HEK293 (cell line): ENCODE results near the gene HES2.

Experiments
- CTCF ChIA-PET: fragments of 350-600 bp; formaldehyde crosslinking; extraction: SDS; loops from one replicate; lab custom pipeline; 2021; ENCODE audit warnings: antibody characterized with exemption; lab: Yijun Ruan, JAX
- POLR2A ChIA-PET: fragments of 300-600 bp; formaldehyde crosslinking; extraction: SDS; loops from one replicate; lab custom pipeline; 2020; ENCODE audit warnings: antibody characterized with exemption, inconsistent platforms; lab: Yijun Ruan, JAX
- H3K27ac ChIP-seq: fragments of 200-500 bp; sonication (Bioruptor generic); 2 replicates; pipeline ENCODE4 v1.5.1; 2014; ENCODE audit warnings: low read depth, low read length, control low read depth, inconsistent platforms; ENCODE audit errors: extremely low read depth
- H3K36me3 ChIP-seq, 2 experiments: fragments of 200-500 bp in 1 of 2; sonication (Bioruptor generic) in 1 of 2; 1 replicate in 1 of 2; 2 replicates in 1 of 2; pipeline ENCODE4 v1.5.1; 2014 to 2017; ENCODE audit warnings: inconsistent platforms in 2 of 2, low read length in 2 of 2; ENCODE audit not compliant: control insufficient read depth in 2 of 2, insufficient read depth in 1 of 2
- H3K4me1 ChIP-seq: fragments of 200-500 bp; sonication (Bioruptor generic); 2 replicates; pipeline ENCODE4 v1.5.1; 2014; ENCODE audit warnings: mild to moderate bottlenecking, low read length, inconsistent platforms; ENCODE audit not compliant: control insufficient read depth, insufficient read depth
- H3K4me3 ChIP-seq: 2 replicates; pipeline ENCODE4 v1.5.1; 2011; ENCODE audit warnings: low read depth, mild to moderate bottlenecking, control low read depth, low read length, moderate library complexity
- H3K9me3 ChIP-seq: fragments of 200-500 bp; sonication (Bioruptor generic); 2 replicates; pipeline ENCODE4 v1.5.1; 2014; ENCODE audit warnings: low read depth, low read length, inconsistent platforms; ENCODE audit not compliant: control insufficient read depth, insufficient read depth
- EGR2 ChIP-seq: fragments of 450-650 bp; formaldehyde crosslinking; IDR thresholded peaks from 2 replicates; pipeline ENCODE4 v1.5.1; 2016; ENCODE audit warnings: low read depth, missing biosample characterization, missing genetic modification characterization
- KLF7 ChIP-seq: fragments of 450-650 bp; formaldehyde crosslinking; IDR thresholded peaks from 2 replicates; pipeline ENCODE4 v1.5.1; 2016; ENCODE audit warnings: missing biosample characterization, missing genetic modification characterization, borderline replicate concordance
- OSR2 ChIP-seq: fragments of 450-650 bp; formaldehyde crosslinking; IDR thresholded peaks from 2 replicates; pipeline ENCODE4 v1.5.1; 2016; ENCODE audit warnings: missing biosample characterization, missing genetic modification characterization
- SP3 ChIP-seq: fragments of 450-650 bp; formaldehyde crosslinking; IDR thresholded peaks from 2 replicates; pipeline ENCODE4 v1.5.1; 2016; ENCODE audit warnings: missing biosample characterization, missing genetic modification characterization
- YY2 ChIP-seq: fragments of 450-650 bp; formaldehyde crosslinking; IDR thresholded peaks from 2 replicates; pipeline ENCODE4 v1.5.1; 2016; ENCODE audit warnings: missing biosample characterization, missing genetic modification characterization
- ZBTB8A ChIP-seq: fragments of 450-650 bp; formaldehyde crosslinking; IDR thresholded peaks from 2 replicates; pipeline ENCODE4 v1.5.1; 2016; ENCODE audit warnings: missing biosample characterization, missing genetic modification characterization
- ZEB2 ChIP-seq: fragments of 450-650 bp; formaldehyde crosslinking; IDR thresholded peaks from 2 replicates; pipeline ENCODE4 v1.5.1; 2016; ENCODE audit warnings: missing biosample characterization, missing genetic modification characterization
- ZFHX2 ChIP-seq: fragments of 450-650 bp; formaldehyde crosslinking; conservative IDR thresholded peaks from 2 replicates; pipeline ENCODE4 v1.5.1; 2016; ENCODE audit warnings: missing biosample characterization, missing genetic modification characterization
- ZNF16 ChIP-seq: fragments of 450-650 bp; formaldehyde crosslinking; IDR thresholded peaks from 2 replicates; pipeline ENCODE4 v1.5.1; 2016; ENCODE audit warnings: low read depth, missing biosample characterization, missing genetic modification characterization
- ZNF24 ChIP-seq: fragments of 450-650 bp; formaldehyde crosslinking; IDR thresholded peaks from 2 replicates; pipeline ENCODE4 v1.5.1; 2016; ENCODE audit warnings: missing biosample characterization, missing genetic modification characterization
- ZNF354C ChIP-seq: fragments of 450-650 bp; formaldehyde crosslinking; IDR thresholded peaks from 2 replicates; pipeline ENCODE4 v1.5.1; 2016; ENCODE audit warnings: missing biosample characterization, missing genetic modification characterization, low read depth, borderline replicate concordance
- ZNF423 ChIP-seq: fragments of 450-650 bp; formaldehyde crosslinking; IDR thresholded peaks from 2 replicates; pipeline ENCODE4 v1.5.1; 2016; ENCODE audit warnings: missing biosample characterization, missing genetic modification characterization
- ZNF513 ChIP-seq: fragments of 450-650 bp; IDR thresholded peaks from 2 replicates; pipeline ENCODE4 v1.5.1; 2018; ENCODE audit warnings: missing biosample characterization, missing genetic modification characterization
- ZNF558 ChIP-seq: fragments of 450-650 bp; formaldehyde crosslinking; IDR thresholded peaks from 2 replicates; pipeline ENCODE4 v1.5.1; 2016; ENCODE audit warnings: missing biosample characterization, missing genetic modification characterization
- ZNF560 ChIP-seq: fragments of 450-650 bp; formaldehyde crosslinking; IDR thresholded peaks from 2 replicates; pipeline ENCODE4 v1.5.1; 2017; ENCODE audit warnings: missing biosample characterization, missing genetic modification characterization, borderline replicate concordance
- ZNF600 ChIP-seq: fragments of 450-650 bp; formaldehyde crosslinking; IDR thresholded peaks from 2 replicates; pipeline ENCODE4 v1.5.1; 2016; ENCODE audit warnings: missing biosample characterization, missing genetic modification characterization
- ZNF639 ChIP-seq: fragments of 450-650 bp; formaldehyde crosslinking; IDR thresholded peaks from 2 replicates; pipeline ENCODE4 v1.5.1; 2016; ENCODE audit warnings: missing biosample characterization, missing genetic modification characterization
- ZNF704 ChIP-seq: fragments of 450-650 bp; formaldehyde crosslinking; IDR thresholded peaks from 2 replicates; pipeline ENCODE4 v1.5.1; 2016; ENCODE audit warnings: missing biosample characterization, missing genetic modification characterization
- TF ChIP-seq, protein P1 (sequence below): fragments of 450-650 bp; formaldehyde crosslinking; IDR thresholded peaks from 2 replicates; pipeline ENCODE4 v1.5.1; 2016; ENCODE audit warnings: missing biosample characterization, missing genetic modification characterization

The HES2 gene

DNA sequence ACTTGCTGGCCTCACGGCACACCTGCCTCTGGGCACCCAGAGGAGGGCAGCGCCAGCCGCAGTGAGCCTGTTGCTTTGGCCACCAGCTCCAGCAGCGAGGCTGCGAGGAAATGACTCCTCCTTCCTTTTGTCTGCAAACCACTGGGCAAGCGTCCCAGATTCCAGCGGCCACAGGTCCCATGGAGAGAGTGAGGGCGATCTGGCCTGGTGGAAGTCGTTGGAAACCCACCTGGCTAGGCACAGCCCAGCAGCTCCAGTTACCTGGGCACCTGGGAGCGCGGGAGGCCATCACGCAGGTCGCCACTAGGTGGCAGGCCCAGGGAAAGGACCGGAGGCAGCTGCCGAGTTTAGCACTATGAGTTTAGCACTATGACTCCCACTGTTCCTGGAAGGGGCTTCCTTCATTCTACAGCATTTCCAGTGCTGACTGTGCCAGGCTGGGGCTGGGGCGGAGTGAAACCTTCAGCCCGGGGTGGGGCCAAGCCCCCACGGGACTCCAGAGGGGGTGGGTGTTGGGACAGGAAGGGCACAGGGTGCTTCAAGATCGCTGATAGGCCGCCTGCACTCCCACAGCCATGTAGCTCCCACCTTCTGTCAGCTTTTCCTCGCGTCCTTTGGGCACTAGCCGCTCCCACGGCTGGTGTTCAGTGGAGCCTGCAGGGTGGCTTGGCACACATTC, 3.7 kb upstream of the HES2 start (continued):
- TF ChIP-seq, protein P1, sequence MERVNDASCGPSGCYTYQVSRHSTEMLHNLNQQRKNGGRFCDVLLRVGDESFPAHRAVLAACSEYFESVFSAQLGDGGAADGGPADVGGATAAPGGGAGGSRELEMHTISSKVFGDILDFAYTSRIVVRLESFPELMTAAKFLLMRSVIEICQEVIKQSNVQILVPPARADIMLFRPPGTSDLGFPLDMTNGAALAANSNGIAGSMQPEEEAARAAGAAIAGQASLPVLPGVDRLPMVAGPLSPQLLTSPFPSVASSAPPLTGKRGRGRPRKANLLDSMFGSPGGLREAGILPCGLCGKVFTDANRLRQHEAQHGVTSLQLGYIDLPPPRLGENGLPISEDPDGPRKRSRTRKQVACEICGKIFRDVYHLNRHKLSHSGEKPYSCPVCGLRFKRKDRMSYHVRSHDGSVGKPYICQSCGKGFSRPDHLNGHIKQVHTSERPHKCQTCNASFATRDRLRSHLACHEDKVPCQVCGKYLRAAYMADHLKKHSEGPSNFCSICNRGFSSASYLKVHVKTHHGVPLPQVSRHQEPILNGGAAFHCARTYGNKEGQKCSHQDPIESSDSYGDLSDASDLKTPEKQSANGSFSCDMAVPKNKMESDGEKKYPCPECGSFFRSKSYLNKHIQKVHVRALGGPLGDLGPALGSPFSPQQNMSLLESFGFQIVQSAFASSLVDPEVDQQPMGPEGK, result peak; percentile 78
- peak; percentile 52 for TF ChIP-seq SP3 (tag by site-specific recombination)
- peak; percentile 11; the same call in 1 of the 2 replicates for TF ChIP-seq ZBTB8A
- peak; percentile 96 for TF ChIP-seq ZEB2 (tag by site-specific recombination)
- 0 out of 2 replicates have a peak, but pooled peaks have one; percentile 14 for TF ChIP-seq ZNF423 (tag by site-specific recombination)
- TF ChIP-seq ZNF704 (tag by site-specific recombination), result no peak
- TF ChIP-seq EGR2, result peak; percentile 91
- 0 out of 2 replicates have a peak, but pooled peaks have one; percentile 62 for TF ChIP-seq ZNF16 (tag by site-specific recombination)

- no peaks in the 10 kb centered on the region for H3K36me3 ChIP-seq
- CTCF ChIA-PET, result interaction anchor here (0.7 to 6.5 kb wide), 7 partner anchors 9 to 224 kb away, joined by 3 to 117 read pairs (median 10); no protein-coding TSS in a partner anchor
- POLR2A ChIA-PET, result interaction anchor here (1.0 kb wide), 1 partner anchor 29 kb away, joined by 3 read pairs; no protein-coding TSS in a partner anchor
Measured at GRCh38 chr1:6421266-6421665, 1.5 kb upstream of the HES2 start.

More at GRCh38 chr1:6421266-6421665, 1.5 kb upstream of the HES2 start:
- no peaks in the 10 kb centered on the region; the same call in 1 of the 2 replicates for H3K4me1 ChIP-seq
- TF ChIP-seq OSR2 (tag by site-specific recombination), result no peak
- TF ChIP-seq ZFHX2 (tag by site-specific recombination), result no peak
- TF ChIP-seq ZNF558 (tag by site-specific recombination), result no peak
- TF ChIP-seq ZNF513, result no peak
- no peak for TF ChIP-seq ZNF600 (tag by site-specific recombination)
- TF ChIP-seq YY2, result no peak
- TF ChIP-seq KLF7 (tag by site-specific recombination), result no peak
- TF ChIP-seq ZNF560 (tag by site-specific recombination), result no peak
- no peak for TF ChIP-seq ZNF24 (tag by site-specific recombination)
- TF ChIP-seq ZNF354C (tag by site-specific recombination), result no peak
- TF ChIP-seq ZNF639, result no peak
- no peak overlapping the region for H3K27ac ChIP-seq
- no peaks in the 10 kb centered on the region for H3K9me3 ChIP-seq
- no peak overlapping the region for H3K4me3 ChIP-seq
